Breast epithelium (tissue), 3 donors: ENCODE measurements around the gene C6orf118.

Experiments used
- POLR2AphosphoS5 ChIP-seq, 3 donors: sonication (generic); formaldehyde crosslinking; IDR thresholded peaks; one replicate each; pipeline ENCODE4 v1.6.1; 2017; ENCODE audit warnings: antibody characterized with exemption in 3 of 3
- TF ChIP-seq, protein P1 (sequence below), 3 donors: fragments of 450-650 bp; IDR thresholded peaks; one replicate each; pipeline ENCODE4 v1.5.1; 2016 to 2017; ENCODE audit warnings: antibody characterized with exemption in 3 of 3, mild to moderate bottlenecking in 3 of 3, moderate library complexity in 3 of 3

DNA sequence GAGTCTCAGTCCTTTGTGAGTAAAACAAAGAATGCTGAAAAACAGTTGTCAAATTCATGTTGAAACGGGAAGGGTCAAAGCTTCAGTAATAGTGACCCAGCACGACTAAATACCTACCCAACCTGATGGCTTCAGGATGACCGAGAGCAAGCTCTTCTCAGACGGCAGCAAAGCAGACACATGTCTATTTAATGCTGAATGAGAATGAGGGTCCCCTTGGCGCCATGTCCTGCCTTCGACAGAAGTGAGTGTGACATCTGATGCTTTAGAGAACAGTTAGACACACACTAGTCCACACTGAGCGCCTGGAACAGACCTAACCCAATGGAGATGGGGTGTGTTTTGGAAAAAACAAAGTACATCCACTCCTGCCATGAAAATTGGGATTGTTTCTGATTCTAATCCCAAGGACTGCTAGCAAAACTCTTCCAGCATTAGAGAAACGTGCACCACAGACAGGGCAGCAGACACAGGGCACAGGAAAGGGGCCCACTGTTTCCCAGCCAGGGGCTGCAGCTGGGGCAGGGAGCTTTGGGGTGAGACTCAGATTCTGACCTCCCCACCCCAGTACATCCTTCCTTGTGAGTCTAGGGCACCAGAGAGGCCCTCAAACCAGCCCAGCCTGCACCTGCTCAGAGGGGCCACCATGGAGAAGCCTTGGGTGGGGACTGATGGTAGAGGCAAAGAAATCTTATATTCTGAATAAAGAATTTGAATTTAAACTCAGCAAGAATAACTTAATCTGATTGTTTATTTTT lies 76.5 kb downstream of the C6orf118 start:
- TF ChIP-seq, protein P1, sequence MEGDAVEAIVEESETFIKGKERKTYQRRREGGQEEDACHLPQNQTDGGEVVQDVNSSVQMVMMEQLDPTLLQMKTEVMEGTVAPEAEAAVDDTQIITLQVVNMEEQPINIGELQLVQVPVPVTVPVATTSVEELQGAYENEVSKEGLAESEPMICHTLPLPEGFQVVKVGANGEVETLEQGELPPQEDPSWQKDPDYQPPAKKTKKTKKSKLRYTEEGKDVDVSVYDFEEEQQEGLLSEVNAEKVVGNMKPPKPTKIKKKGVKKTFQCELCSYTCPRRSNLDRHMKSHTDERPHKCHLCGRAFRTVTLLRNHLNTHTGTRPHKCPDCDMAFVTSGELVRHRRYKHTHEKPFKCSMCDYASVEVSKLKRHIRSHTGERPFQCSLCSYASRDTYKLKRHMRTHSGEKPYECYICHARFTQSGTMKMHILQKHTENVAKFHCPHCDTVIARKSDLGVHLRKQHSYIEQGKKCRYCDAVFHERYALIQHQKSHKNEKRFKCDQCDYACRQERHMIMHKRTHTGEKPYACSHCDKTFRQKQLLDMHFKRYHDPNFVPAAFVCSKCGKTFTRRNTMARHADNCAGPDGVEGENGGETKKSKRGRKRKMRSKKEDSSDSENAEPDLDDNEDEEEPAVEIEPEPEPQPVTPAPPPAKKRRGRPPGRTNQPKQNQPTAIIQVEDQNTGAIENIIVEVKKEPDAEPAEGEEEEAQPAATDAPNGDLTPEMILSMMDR (IDR thresholded peaks at IDR 0.05), result no peak
- TF ChIP-seq POLR2AphosphoS5 (IDR thresholded peaks at IDR 0.05), result no peak
